NCI-H187 (cell line): ENCODE results near the gene ARID5A.

Source experiments
- DNase-seq, 2 experiments: peaks; one replicate each; lab custom pipeline; 2025; lab: John Stamatoyannopoulos, UW

Gene ARID5A

DNA sequence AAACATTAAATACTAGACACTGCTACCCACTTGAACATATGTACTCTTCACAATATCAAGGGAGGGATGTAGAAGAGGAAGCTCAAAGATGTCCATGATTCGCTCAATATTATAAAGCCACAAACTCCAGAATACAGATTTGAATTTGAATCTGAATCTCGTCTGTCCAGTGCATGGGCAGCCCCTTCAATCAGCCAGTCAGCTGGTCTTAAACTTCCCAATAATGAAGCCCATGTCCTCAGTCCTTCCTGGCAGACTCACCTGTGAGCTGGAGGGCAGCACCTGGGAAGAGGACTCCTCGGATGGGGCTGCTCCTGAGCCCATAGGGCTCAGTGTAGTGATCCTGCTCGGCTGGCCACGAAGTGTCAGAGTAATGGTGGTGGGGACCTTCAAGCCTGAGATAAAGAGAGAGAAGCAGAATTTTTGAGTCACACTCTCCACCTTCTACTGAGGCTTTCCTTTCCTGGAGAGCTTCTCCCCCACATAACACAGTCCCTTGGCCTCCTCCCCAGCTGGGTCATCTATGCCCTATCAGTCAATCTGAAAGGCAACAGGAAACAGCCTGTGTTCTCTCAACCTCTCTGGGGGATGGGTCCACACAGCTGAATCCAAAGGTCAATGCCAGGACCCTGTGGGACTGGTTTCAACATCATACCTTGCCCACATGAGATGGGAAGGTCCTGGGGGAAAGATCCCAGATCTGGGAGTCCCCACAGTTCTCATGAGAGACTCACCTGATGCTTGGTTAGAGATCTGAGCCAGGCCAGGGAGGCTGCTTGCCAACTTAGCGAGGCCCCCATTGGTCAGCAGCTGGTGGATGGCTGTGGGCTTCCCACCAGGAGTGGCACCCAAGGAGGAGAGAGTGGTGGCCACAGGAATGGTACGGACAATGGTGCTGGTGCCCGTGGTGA lies 65.1 kb downstream of the ARID5A start:
- DNase-seq: no peak
